Retinal pigment epithelial cell (primary cell): ENCODE measurements around the gene S100PBP.
"Not testable (repeated sequence)": the region's sequence is repeated elsewhere in the genome, so short reads cannot be mapped to it uniquely, and the experiment has no call there.

Source experiments
- DNase-seq: peaks from one replicate; pipeline ENCODE4 v3.0.0-alpha.2; 2010; ENCODE audit warnings: low read depth
- H3K4me3 ChIP-seq: 2 replicates; pipeline ENCODE4 v1.5.1; 2011; ENCODE audit warnings: mild to moderate bottlenecking, low read length, control low read depth, moderate library complexity
- TF ChIP-seq, protein P1 (sequence below): conservative IDR thresholded peaks from 2 replicates; pipeline ENCODE4 v1.5.1; 2011; ENCODE audit warnings: low read depth, low read length, control low read depth, inconsistent platforms

The S100PBP gene

DNA sequence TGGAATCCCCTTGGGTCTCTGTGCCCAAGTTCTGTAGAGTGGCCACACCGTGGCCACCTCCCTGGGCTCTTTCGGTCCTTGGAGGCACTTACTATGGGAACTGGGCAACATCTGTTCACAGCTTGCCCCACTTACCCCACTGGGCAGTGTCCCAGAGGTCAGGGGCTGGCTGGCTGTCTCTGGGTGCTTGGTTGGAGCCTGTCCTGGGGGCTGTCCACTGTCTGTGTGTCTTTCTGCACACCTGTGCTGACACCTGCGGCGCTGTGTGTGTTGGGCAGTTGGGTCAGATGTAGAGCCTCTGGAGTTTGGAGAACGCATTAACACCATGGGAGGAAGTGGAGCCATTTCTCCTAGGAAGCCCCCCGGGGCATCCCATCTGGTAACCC, 85.1 kb downstream of the S100PBP start:
- TF ChIP-seq, protein P1, sequence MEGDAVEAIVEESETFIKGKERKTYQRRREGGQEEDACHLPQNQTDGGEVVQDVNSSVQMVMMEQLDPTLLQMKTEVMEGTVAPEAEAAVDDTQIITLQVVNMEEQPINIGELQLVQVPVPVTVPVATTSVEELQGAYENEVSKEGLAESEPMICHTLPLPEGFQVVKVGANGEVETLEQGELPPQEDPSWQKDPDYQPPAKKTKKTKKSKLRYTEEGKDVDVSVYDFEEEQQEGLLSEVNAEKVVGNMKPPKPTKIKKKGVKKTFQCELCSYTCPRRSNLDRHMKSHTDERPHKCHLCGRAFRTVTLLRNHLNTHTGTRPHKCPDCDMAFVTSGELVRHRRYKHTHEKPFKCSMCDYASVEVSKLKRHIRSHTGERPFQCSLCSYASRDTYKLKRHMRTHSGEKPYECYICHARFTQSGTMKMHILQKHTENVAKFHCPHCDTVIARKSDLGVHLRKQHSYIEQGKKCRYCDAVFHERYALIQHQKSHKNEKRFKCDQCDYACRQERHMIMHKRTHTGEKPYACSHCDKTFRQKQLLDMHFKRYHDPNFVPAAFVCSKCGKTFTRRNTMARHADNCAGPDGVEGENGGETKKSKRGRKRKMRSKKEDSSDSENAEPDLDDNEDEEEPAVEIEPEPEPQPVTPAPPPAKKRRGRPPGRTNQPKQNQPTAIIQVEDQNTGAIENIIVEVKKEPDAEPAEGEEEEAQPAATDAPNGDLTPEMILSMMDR: no peak
- no peak overlapping the region for H3K4me3 ChIP-seq
- DNase-seq: no peak

DNA sequence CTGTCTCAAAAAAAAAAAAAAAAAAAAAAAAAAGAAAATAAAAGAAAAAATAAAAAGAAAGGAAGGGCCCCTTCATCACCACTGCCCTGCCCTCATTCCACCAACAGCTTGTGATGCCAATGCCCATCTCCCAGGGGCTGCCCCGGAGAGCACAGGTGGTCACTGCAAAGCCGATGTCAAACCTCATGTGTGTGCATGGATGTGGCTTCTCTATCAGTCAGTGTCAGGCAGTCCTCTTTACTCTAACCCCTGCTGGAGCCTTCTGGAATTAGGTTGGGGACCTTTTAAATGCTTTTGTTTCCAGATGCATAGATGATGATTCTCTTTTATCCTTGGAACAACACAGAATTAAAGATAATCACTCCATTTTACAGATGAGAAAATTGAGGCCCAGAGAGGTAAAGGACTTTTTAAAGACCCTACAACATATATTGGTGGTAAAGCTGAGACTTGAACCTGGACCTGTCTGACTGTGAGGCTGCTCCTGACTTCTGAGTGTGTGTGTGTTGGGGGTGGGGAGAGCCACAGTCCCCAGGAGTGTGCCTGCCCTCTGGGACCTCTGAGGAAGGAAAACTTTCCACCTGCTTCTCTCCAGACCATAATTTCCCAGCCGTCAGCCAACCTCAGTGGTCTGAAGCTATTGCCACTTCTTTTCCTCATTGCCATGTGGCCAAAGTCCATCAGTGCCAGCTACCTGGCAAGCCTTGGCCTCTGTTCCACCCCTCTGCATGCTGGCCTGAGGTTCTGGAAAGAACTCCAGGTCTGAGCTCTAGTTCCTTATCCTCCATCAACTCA, 86.7 kb downstream of the S100PBP start:
- DNase-seq: no peak
- TF ChIP-seq, protein P1: no peak
- H3K4me3 ChIP-seq: no peak overlapping the region

DNA sequence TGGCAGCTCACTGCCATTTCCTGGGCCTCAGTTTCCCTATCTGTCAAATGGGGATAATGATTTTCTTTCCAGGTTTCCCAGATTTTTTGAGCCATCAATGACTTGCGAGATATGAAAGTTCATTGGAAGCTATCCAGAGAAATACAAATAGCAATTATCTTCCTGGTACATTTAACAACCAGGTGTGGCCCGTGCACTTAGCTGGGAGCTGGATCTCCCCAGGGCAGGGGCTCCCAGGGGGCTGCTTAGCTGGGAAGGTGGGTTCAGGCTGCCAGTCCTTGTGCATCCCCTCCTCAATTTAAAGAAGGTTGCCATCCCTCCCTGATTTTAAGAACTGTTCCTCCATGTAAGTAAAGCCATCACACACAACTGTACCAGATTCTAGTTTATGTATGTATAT, 87.3 kb downstream of the S100PBP start:
- TF ChIP-seq, protein P1: no peak
- no peak for DNase-seq

DNA sequence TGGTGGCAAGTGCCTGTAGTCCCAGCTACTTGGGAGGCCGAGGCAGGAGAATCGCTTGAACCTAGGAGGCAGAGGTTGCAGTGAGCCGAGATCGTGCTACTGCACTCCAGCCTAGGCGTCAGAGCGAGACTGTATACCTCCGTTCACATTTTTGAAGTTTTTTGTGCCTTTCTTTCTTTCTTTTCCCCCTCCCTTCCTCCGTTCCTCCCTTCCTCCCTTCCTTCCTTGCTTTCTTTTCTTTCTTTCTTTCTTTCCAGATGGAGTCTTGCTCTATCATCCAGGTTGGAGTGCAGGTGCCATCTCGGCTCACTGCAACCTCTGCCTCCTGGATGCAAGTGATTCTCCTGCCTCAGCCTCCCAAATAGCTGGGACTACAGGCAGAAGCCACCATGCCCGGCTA, 88.1 kb downstream of the S100PBP start:
- H3K4me3 ChIP-seq, DNase-seq: not testable (repeated sequence)

More for the DNA sequence above, 87.3 kb downstream of the S100PBP start:
- H3K4me3 ChIP-seq: no peak overlapping the region

DNA sequence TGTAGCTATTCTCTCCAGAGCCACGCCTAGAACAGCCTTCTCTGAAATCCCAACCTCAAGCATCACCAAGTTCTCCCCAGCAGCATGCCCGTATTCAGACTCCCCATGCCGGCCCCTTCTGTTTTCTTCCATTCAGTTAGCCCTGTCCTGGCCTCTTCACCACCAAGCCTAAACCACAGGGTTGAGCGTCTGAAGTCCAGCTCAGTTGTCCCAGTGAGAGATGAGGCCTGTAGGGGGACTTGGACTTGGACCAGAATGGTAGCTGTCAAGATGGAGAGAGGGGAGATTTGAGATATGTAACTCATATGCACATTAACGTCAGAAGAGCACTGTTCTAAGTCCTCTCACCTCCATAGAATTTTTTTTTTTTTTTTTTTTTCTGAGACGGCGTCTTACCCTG, 89.2 kb downstream of the S100PBP start:
- TF ChIP-seq, protein P1: no peak

DNA sequence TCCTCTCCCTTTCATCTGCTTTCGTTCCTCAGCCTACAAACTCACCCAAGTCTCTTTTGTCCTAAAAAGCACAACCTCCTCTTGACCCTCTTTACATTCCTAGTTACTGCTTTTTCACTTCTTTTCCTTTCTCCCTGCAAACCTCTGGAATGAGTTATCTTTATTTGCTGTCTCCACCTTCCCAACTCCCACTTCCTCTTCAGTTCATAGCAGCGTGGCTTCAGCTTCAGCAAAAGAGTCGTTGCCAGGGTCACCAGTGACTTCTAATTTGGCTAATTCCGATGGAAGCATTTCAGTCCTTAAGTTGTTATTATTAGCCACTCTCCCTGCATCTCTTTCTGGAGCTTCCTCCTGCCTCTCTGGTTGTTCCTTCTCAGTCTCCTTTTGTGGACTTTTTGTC, 90.0 kb downstream of the S100PBP start:
- H3K4me3 ChIP-seq: no peak overlapping the region
- TF ChIP-seq, protein P1: no peak
- no peak for DNase-seq

More for the DNA sequence above, 89.2 kb downstream of the S100PBP start:
- DNase-seq: no peak
- no peak overlapping the region for H3K4me3 ChIP-seq
